Smooth muscle cell (in vitro differentiated cells): Measurements from ENCODE around the gene CCRL2. TPM values are rescaled to one million over a fixed set of nuclear protein-coding genes. Genes with fewer than 3 reads are reported as not detected.

Experiments used
- DNase-seq: peaks from one replicate; lab custom pipeline; 2025; ENCODE audit not compliant: unreplicated experiment; lab: John Stamatoyannopoulos, UW
- H2AFZ ChIP-seq: fragments of 200-600 bp; sonication (generic); 2 replicates; pipeline ENCODE4 v1.6.0; 2016; ENCODE audit warnings: antibody characterized with exemption, low read depth, mild to moderate bottlenecking
- H3F3A ChIP-seq: fragments of 200-600 bp; sonication (generic); 2 replicates; pipeline ENCODE4 v1.6.0; 2017; ENCODE audit warnings: antibody characterized with exemption, low read depth
- H3K27ac ChIP-seq: fragments of 200-600 bp; sonication (generic); 2 replicates; pipeline ENCODE4 v1.5.1; 2016; ENCODE audit warnings: low read depth, mild to moderate bottlenecking
- H3K27me3 ChIP-seq: fragments of 200-600 bp; sonication (generic); 2 replicates; pipeline ENCODE4 v1.6.1; 2016; ENCODE audit warnings: low read depth, mild to moderate bottlenecking
- H3K36me3 ChIP-seq: fragments of 200-600 bp; sonication (generic); 2 replicates; pipeline ENCODE4 v1.5.1; 2016; ENCODE audit warnings: low read depth
- H3K4me1 ChIP-seq: fragments of 200-600 bp; sonication (generic); 2 replicates; pipeline ENCODE4 v1.5.1; 2016; ENCODE audit warnings: low read depth
- H3K4me2 ChIP-seq: fragments of 200-600 bp; sonication (generic); 2 replicates; pipeline ENCODE4 v1.6.0; 2016; ENCODE audit warnings: mild to moderate bottlenecking
- H3K4me3 ChIP-seq: fragments of 200-600 bp; sonication (generic); 2 replicates; pipeline ENCODE4 v1.5.1; 2016; ENCODE audit warnings: mild to moderate bottlenecking
- H3K79me2 ChIP-seq: fragments of 200-600 bp; sonication (generic); 2 replicates; pipeline ENCODE4 v1.6.0; 2016; ENCODE audit warnings: low read depth, mild to moderate bottlenecking
- H3K9ac ChIP-seq: fragments of 200-600 bp; sonication (generic); 2 replicates; pipeline ENCODE4 v1.6.0; 2016; ENCODE audit warnings: low read depth
- H3K9me3 ChIP-seq: fragments of 200-600 bp; sonication (generic); replicated peaks from 2 replicates; pipeline ENCODE4 v1.5.1; 2016; ENCODE audit warnings: low read depth
- H4K20me1 ChIP-seq: fragments of 200-600 bp; sonication (generic); 2 replicates; pipeline ENCODE4 v1.6.0; 2016; ENCODE audit warnings: low read depth
- WGBS: methylation state at CpG from one replicate; pipeline ENCODE4 v1.1.7; 2016; ENCODE audit warnings: low lambda C conversion rate; 5-methylcytosine and 5-hydroxymethylcytosine counted together
- polyA plus RNA-seq: library from polyadenylated mRNA; unstranded; fragments of >200 nt; fragmentation: Nextera tagmentation; extraction: Ambion mirVana; gene quantifications from 2 replicates; pipeline ENCODE4 v1.2.1, GENCODE V29; 2016
- total RNA-seq: library from RNA; depleted of rRNA; stranded (reverse); fragments of >200 nt; gene quantifications from 2 replicates; pipeline ENCODE4 v1.2.3, GENCODE V29; 2014
- TF ChIP-seq, protein P1 (sequence below): fragments of 200-600 bp; sonication (generic); IDR thresholded peaks from 2 replicates; pipeline ENCODE4 v1.5.1; 2017; ENCODE audit warnings: borderline replicate concordance, mild to moderate bottlenecking, antibody characterized with exemption; ENCODE audit not compliant: insufficient read depth, poor library complexity, severe bottlenecking

CCRL2 gene
- total and polyA plus RNA-seq, 2 experiments from 2014 or later, result not detected

- Histone ChIP-seq H3K36me3 (no peaks in the 10 kb centered on the region), H3K27me3 (peaks cover 36% of the 10 kb centered on the region), H4K20me1 (no peaks in the 10 kb centered on the region), H2AFZ (no peak overlapping the region), H3K79me2 (no peaks in the 10 kb centered on the region), H3K9me3 (no peaks in the 10 kb centered on the region), H3K4me3 (no peak overlapping the region), H3F3A (peaks cover 4% of the 10 kb centered on the region), H3K9ac (no peak overlapping the region), H3K4me1 (no peaks in the 10 kb centered on the region), H3K27ac (no peak overlapping the region), H3K4me2 (no peak overlapping the region)
- WGBS, result 92% methylated on average over 9 of the region's 9 CpGs
- no peak for DNase-seq
- TF ChIP-seq, protein P1, sequence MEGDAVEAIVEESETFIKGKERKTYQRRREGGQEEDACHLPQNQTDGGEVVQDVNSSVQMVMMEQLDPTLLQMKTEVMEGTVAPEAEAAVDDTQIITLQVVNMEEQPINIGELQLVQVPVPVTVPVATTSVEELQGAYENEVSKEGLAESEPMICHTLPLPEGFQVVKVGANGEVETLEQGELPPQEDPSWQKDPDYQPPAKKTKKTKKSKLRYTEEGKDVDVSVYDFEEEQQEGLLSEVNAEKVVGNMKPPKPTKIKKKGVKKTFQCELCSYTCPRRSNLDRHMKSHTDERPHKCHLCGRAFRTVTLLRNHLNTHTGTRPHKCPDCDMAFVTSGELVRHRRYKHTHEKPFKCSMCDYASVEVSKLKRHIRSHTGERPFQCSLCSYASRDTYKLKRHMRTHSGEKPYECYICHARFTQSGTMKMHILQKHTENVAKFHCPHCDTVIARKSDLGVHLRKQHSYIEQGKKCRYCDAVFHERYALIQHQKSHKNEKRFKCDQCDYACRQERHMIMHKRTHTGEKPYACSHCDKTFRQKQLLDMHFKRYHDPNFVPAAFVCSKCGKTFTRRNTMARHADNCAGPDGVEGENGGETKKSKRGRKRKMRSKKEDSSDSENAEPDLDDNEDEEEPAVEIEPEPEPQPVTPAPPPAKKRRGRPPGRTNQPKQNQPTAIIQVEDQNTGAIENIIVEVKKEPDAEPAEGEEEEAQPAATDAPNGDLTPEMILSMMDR, result peak; percentile 41
Measured at GRCh38 chr3:46372492-46373359, 34.3 kb upstream of the CCRL2 start.

GRCh38 chr3:46374755-46375154, 32.3 kb upstream of the CCRL2 start:
- Histone ChIP-seq H3K79me2 (no peaks in the 10 kb centered on the region), H3K4me2 (no peak overlapping the region), H3K9me3 (no peaks in the 10 kb centered on the region), H2AFZ (no peak overlapping the region), H3F3A (peaks cover 4% of the 10 kb centered on the region), H3K9ac (no peak overlapping the region), H3K4me3 (no peak overlapping the region), H3K27me3 (peaks cover 33% of the 10 kb centered on the region), H4K20me1 (no peaks in the 10 kb centered on the region), H3K36me3 (no peaks in the 10 kb centered on the region), H3K4me1 (no peaks in the 10 kb centered on the region), H3K27ac (no peak overlapping the region)
- 94% methylated on average over 3 of the region's 3 CpGs for WGBS
- TF ChIP-seq, protein P1, result no peak
- no peak for DNase-seq

- Histone ChIP-seq H3K36me3 (no peaks in the 10 kb centered on the region), H3K9me3 (no peaks in the 10 kb centered on the region), H3K4me3 (no peak overlapping the region), H3K4me1 (no peaks in the 10 kb centered on the region), H3F3A (peaks cover 4% of the 10 kb centered on the region), H3K27me3 (peaks cover 36% of the 10 kb centered on the region), H4K20me1 (no peaks in the 10 kb centered on the region), H3K4me2 (no peak overlapping the region), H2AFZ (no peak overlapping the region), H3K79me2 (no peaks in the 10 kb centered on the region), H3K27ac (no peak overlapping the region), H3K9ac (no peak overlapping the region)
- TF ChIP-seq, protein P1, result no peak
- no peak for DNase-seq
- WGBS, result 78% methylated on average over 2 of the region's 2 CpGs
Measured at GRCh38 chr3:46375218-46375617, 31.8 kb upstream of the CCRL2 start.

DNA sequence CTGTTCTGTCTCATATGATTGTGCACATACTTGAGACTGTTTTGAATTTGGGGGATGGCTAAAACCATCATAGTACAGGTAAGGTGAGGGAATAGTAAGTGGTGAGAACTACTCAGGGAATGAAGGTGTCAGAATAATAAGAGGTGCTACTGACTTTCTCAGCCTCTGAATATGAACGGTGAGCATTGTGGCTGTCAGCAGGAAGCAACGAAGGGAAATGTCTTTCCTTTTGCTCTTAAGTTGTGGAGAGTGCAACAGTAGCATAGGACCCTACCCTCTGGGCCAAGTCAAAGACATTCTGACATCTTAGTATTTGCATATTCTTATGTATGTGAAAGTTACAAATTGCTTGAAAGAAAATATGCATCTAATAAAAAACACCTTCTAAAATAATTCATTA, 31.2 kb upstream of the CCRL2 start:
- Histone ChIP-seq H3F3A (peaks cover 2% of the 10 kb centered on the region), H3K4me2 (no peak overlapping the region), H3K9ac (no peak overlapping the region), H3K79me2 (no peaks in the 10 kb centered on the region), H2AFZ (no peak overlapping the region), H3K4me1 (no peaks in the 10 kb centered on the region), H3K9me3 (no peaks in the 10 kb centered on the region), H3K4me3 (no peak overlapping the region), H3K27me3 (peaks cover 42% of the 10 kb centered on the region), H3K27ac (no peak overlapping the region), H4K20me1 (no peaks in the 10 kb centered on the region), H3K36me3 (no peaks in the 10 kb centered on the region)
- DNase-seq, result no peak
- 48% methylated on average over 2 of the region's 2 CpGs for WGBS
- TF ChIP-seq, protein P1, result no peak
